ENCODE results near the gene LHX8.

DNA sequence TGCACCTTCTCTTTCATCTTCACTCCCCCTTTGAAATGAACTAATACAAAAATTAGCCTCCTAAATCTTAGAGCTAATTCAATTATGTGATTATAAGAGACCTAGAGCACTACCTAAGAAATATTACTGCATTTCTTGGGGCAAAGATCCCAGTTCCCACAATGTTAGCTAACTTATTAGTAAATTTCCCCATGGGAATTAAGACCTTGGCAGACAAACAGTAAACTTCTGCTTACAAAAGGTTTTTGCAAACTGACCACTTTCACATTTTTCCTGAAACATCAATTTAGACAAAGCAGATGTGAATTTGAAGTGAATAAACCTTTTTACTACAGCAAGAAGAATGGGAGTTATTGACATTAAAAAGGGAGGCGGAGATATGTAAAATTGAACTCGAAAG, 34.6 kb upstream of the LHX8 start:
- TF ChIP-seq, protein P1, sequence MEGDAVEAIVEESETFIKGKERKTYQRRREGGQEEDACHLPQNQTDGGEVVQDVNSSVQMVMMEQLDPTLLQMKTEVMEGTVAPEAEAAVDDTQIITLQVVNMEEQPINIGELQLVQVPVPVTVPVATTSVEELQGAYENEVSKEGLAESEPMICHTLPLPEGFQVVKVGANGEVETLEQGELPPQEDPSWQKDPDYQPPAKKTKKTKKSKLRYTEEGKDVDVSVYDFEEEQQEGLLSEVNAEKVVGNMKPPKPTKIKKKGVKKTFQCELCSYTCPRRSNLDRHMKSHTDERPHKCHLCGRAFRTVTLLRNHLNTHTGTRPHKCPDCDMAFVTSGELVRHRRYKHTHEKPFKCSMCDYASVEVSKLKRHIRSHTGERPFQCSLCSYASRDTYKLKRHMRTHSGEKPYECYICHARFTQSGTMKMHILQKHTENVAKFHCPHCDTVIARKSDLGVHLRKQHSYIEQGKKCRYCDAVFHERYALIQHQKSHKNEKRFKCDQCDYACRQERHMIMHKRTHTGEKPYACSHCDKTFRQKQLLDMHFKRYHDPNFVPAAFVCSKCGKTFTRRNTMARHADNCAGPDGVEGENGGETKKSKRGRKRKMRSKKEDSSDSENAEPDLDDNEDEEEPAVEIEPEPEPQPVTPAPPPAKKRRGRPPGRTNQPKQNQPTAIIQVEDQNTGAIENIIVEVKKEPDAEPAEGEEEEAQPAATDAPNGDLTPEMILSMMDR (IDR thresholded peaks at IDR 0.05; ENCODE audit: poor library complexity, severe bottlenecking) = no peak
- TF ChIP-seq EP300 (conservative IDR thresholded peaks at IDR 0.05; ENCODE audit: poor library complexity, severe bottlenecking) = no peak
- TF ChIP-seq EZH2 (IDR thresholded peaks at IDR 0.05; ENCODE audit: borderline replicate concordance, insufficient read depth, low read length, poor library complexity, severe bottlenecking) = no peak
- no peak for TF ChIP-seq MXI1 (conservative IDR thresholded peaks at IDR 0.05; ENCODE audit: poor library complexity, severe bottlenecking)

Data from neural cell (in vitro differentiated cells).